PFSK-1 (cell line): ENCODE measurements around the gene SS18L1.

Experiments used
- FOXP2 ChIP-seq: optimal IDR thresholded peaks from 2 replicates; pipeline ENCODE3; 2011; ENCODE audit warnings: borderline replicate concordance, control low read depth, inconsistent platforms; ENCODE audit not compliant: insufficient read depth; ENCODE audit errors: extremely low read length, extremely low read depth
- POLR2AphosphoS5 ChIP-seq: IDR thresholded peaks from 2 replicates; pipeline ENCODE4 v1.6.1; 2012; ENCODE audit warnings: low read depth, mild to moderate bottlenecking, control low read depth, low read length, moderate library complexity
- SIN3A ChIP-seq: IDR thresholded peaks from 2 replicates; pipeline ENCODE4 v1.6.1; 2012; ENCODE audit warnings: mild to moderate bottlenecking, low read length, moderate library complexity, borderline replicate concordance; ENCODE audit not compliant: insufficient read depth
- TAF1 ChIP-seq: IDR thresholded peaks from 2 replicates; pipeline ENCODE4 v1.6.1; 2012; ENCODE audit warnings: low read length, control low read depth, borderline replicate concordance; ENCODE audit not compliant: insufficient read depth
- TF ChIP-seq, protein P1 (sequence below), 2 experiments: IDR thresholded peaks; 2 replicates each; pipeline versions ENCODE4 v1.6.1 to v1.8.0; 2011 to 2012; ENCODE audit warnings: low read depth in 2 of 2, low read length in 2 of 2, control low read depth in 1 of 2, inconsistent platforms in 1 of 2, mild to moderate bottlenecking in 1 of 2, moderate library complexity in 1 of 2; ENCODE audit not compliant: insufficient read depth in 1 of 2

Gene SS18L1

DNA sequence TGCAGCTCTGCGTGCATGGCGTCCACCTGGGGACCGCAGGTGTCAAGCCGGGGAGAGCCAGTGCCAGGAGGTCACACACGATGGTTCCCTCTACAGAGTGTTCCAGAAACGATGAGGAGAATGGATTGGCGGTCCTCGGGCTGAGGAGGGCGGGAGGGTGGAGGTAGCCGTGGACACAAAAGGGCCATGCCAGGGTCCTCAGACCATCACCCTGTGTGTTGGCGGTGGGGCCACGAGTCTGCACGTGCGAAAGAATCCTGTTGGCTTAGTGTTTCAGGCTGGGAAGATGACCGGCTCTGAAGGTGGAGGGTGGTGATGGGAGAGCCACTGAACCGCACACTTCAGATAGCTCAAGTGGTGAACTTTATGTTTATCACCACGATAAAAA, 62.8 kb downstream of the SS18L1 start:
- no peak for TF ChIP-seq TAF1
- TF ChIP-seq SIN3A = no peak
- TF ChIP-seq, protein P1, sequence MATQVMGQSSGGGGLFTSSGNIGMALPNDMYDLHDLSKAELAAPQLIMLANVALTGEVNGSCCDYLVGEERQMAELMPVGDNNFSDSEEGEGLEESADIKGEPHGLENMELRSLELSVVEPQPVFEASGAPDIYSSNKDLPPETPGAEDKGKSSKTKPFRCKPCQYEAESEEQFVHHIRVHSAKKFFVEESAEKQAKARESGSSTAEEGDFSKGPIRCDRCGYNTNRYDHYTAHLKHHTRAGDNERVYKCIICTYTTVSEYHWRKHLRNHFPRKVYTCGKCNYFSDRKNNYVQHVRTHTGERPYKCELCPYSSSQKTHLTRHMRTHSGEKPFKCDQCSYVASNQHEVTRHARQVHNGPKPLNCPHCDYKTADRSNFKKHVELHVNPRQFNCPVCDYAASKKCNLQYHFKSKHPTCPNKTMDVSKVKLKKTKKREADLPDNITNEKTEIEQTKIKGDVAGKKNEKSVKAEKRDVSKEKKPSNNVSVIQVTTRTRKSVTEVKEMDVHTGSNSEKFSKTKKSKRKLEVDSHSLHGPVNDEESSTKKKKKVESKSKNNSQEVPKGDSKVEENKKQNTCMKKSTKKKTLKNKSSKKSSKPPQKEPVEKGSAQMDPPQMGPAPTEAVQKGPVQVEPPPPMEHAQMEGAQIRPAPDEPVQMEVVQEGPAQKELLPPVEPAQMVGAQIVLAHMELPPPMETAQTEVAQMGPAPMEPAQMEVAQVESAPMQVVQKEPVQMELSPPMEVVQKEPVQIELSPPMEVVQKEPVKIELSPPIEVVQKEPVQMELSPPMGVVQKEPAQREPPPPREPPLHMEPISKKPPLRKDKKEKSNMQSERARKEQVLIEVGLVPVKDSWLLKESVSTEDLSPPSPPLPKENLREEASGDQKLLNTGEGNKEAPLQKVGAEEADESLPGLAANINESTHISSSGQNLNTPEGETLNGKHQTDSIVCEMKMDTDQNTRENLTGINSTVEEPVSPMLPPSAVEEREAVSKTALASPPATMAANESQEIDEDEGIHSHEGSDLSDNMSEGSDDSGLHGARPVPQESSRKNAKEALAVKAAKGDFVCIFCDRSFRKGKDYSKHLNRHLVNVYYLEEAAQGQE (IDR thresholded peaks at IDR 0.05; ENCODE audit: insufficient read depth in 1 of 2, low read depth in 2 of 2, low read length in 2 of 2) = no peak
- TF ChIP-seq FOXP2 = no peak
- TF ChIP-seq POLR2AphosphoS5 = no peak

DNA sequence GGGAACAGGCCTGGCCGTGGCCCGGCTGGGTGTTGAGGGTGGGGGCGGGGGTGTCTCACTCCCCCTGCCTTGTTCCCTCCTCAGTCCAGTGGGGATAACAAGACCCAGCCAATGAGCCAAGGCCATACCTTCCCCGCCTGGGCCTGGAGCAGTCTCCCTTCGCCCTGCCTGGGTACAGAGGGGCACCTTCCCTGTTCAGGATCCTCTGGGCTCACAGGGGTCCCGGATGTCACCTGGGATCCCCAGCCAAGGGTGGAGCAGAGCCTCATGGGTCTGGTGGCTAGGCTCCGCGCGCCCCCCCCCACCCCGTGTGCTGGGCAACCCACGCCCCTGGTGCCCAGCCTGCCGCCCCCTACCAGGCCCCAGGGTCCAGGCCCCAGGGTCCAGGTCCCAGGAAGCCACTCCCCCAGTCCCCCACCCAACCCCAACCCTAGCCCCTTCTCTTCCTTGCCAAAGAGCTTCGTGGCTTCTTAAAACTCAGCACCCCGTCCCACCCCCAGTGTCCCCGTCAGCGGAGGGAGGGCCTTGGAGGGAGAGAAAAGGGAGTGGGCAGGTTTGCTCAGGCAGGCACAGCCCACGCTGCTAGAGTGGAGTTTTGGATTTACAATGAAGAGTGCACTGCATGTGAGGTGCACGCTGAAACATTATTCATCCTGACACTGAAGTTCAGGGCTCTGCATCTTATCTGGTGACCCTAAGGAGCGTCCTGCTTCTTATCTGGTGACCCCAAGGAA, 64.7 kb downstream of the SS18L1 start:
- no peak for TF ChIP-seq POLR2AphosphoS5
- no peak for TF ChIP-seq TAF1
- no peak for TF ChIP-seq FOXP2
- TF ChIP-seq, protein P1 (IDR thresholded peaks at IDR 0.05; ENCODE audit: insufficient read depth in 1 of 2, low read depth in 2 of 2, low read length in 2 of 2) = no peak
- TF ChIP-seq SIN3A = no peak

DNA sequence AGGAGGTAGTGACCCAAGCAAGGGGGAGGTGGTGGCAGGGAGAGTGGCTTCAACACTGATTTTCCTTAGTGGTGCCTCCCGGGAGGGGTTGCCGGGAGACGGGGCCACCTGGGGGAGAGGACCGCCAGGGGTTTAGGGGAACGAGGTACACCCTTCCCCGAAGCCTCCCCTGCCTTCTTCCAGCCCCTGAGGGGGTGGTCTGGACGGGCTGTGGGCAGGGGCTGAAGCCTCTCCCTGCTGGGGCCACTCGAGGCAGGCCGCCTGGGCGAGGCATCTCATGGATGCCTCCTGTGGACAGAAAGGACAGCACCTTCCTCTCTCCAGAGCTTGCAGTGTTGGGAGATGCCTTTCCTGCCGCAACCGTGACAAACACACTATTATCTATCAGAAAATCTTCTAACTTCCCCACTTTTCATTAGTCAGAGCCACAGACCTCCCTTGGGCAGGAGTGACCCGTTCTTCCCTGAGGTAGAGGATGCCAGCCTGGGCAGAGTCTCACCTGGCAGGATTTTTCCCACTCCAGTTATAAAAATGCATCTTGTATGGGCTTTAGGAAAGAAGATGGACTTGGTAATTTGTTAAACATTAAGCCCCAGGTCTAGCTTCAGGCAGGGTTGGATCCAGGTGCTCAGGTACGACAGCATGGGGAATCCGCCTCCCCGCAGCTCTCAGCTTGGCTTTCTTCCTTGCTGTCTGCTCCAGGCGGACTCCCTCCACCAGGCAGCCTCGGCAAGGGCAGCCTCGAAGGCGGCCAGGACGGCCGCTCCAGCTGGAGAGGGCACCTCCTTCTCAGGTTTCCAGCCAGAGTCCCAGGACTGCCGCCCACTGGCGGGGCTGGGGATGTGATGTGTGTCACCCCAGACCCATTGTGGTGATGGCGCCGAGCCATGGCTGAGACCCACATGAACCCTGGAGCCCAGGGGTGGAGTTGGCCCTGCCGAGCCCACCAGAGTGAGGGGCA, 65.5 kb downstream of the SS18L1 start:
- TF ChIP-seq SIN3A (no peak), TAF1 (no peak), FOXP2 (no peak)
- TF ChIP-seq, protein P1 (IDR thresholded peaks at IDR 0.05; ENCODE audit: insufficient read depth in 1 of 2, low read depth in 2 of 2, low read length in 2 of 2) = no peak

DNA sequence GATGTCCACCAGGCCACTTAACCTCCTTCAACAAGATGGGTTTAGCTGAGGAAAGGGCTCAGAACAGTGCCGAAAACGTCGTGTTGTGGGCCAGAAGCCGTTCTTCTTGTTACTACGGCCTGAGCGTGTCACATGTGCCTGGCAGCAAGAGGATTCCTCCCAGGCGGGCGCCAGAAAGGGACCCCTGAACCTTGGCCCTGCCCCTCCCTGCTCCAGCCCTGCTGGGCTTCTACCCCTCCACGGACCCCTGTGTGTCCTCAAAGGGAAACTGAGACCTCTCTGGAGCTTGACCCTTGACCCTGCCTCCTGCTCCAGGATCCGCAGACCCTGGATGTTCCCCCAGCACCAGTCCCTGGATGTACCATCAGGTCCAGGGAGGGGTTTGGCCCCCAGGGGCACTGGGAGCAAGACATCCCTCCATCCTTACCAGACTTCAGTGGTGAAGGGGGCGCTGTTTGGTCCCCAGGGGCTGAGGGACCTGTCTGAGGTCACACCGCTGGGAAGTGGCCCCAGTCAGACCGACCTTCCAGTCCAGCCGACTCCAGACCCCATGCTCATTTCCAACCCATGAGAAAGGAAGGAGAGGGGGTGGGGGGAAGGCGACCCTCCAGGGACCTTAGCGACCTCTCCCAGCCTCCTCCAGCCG, 66.4 kb downstream of the SS18L1 start:
- TF ChIP-seq, protein P1 (IDR thresholded peaks at IDR 0.05; ENCODE audit: insufficient read depth in 1 of 2, low read depth in 2 of 2, low read length in 2 of 2) = no peak
- no peak for TF ChIP-seq FOXP2
- TF ChIP-seq SIN3A = no peak
- TF ChIP-seq TAF1 = no peak
- TF ChIP-seq POLR2AphosphoS5 = no peak
